Measurements from ENCODE around the gene DHRS3.

Gene DHRS3

DNA sequence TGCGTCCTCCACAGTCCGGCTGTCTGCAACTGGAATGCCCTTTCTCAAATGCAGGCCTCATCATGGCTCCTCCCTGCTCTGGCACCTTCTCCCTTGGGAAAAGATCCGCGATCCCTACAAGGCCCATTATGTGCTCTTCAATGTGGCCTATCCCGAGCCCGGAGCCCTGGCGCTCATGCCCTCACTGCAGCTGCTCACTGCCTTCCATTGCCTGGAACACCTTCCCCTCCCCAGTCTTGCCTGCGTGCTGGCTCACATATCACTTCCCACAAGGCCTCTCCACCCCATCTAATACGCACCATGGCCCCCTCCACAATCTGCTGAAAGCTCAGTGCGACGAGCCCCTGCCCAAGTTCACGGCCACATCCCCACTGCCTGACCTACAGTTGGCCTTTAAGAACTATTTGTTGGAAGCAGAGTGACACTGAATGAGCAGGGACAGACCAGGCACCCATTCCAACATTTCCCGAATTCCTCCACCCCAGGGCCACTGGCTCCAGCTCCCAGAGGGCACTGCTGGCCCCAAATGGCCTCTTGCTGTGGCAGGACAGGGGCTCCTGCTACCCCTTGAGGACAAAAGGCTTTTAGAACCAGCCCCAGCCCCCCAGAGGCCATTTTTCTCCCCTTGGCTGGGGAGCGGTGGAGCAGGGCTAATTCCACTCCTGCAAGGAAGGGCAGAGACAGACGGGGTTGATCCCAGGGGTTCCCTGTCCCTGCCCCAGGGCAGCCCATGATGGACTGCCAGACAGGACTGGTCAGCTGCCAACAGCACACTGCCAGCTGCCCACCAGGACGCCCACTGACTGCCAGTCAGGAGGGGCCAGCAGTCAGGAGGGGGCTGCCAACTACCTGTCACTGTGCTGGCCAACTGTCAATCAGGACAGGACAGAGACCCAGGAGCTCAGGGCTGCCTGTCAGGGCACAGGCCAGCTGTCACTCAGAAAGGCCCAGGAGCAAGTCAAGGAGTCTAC lies 64.8 kb downstream of the DHRS3 start:
- no peak for DNase-seq

- DNase-seq = no peak
Observed at GRCh38 chr1:12552111-12552888, 65.7 kb downstream of the DHRS3 start.

GRCh38 chr1:12551584-12551983 lies 66.4 kb downstream of the DHRS3 start:
- DNase-seq = no peak

DNA sequence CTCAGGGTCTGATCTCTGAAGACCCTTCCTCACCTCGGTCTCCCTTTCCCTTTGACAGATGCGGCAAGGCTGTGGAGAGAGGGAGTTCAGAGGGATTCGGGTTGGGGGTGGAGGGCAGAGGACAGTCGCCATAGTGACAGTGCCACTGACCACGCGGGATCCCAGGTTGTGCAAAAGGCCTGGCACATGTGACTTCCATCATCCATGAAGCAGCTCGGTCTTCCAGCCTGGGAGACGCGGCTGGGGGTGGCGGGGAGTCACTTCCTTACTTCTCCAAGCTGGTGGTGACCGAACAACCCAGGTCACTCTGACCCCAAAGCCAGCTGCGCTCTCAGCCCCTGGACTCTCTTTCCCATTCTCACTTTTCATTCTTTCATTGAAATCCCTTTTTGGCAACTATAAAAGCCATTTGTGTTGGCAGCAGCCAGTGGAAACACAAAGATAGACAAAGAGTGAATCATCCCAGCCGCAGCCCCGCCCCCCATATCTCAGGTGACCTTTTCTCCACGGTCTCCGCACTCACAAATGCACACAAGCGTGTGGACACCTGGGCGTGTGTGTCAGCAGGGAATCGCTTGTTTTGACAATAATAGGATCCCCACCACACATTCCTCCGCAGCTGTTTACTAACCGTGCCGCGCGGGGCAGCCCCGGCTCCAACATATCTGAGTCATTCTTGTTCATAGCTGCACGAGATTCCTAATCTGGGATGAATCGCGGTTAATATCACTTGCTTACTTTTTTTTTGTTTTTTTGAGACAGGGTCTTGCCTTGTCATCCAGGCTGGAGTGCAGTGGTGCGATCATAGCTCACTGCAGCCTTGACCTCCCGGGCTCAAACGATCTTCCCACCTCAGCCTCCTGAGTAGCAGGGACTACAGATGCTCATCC lies 68.3 kb downstream of the DHRS3 start:
- no peak for DNase-seq

- DNase-seq = no peak
Observed at GRCh38 chr1:12548973-12549459, 69.0 kb downstream of the DHRS3 start.

DNA sequence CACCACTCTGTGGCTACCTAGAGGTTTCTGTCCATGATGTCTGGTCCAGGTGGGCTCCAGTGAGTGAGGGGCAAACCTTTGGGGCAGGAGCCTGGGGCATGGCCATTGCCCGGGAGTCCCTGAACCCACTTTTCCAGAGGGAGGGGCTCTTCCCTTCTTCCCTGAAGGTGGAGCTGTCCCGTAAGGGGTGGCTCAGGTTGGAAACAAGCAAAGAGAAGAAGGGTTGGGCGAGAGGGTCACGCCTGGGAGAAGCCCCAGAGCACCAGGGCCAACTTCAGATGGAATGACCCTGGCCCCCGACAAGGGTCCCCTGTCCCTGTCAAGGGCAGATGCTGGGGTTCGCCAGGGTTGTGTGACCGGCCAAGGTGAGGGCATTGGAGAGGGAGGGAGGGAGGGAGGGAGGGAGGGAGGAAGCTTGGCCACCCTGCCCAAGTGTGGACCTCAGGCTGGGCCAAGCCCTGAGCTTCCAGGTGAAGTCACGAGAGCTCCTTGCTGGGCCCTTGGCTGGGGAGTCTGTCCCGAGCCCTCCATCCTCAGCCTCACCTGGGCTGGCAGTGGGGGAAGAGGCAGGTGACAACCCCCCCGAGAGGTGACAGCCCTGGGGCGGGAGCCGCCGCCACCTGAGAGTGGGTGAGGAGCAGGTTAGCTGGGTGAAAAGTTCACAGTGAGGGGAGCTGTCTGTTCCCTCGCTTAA lies 69.6 kb downstream of the DHRS3 start:
- DNase-seq = no peak

DNA sequence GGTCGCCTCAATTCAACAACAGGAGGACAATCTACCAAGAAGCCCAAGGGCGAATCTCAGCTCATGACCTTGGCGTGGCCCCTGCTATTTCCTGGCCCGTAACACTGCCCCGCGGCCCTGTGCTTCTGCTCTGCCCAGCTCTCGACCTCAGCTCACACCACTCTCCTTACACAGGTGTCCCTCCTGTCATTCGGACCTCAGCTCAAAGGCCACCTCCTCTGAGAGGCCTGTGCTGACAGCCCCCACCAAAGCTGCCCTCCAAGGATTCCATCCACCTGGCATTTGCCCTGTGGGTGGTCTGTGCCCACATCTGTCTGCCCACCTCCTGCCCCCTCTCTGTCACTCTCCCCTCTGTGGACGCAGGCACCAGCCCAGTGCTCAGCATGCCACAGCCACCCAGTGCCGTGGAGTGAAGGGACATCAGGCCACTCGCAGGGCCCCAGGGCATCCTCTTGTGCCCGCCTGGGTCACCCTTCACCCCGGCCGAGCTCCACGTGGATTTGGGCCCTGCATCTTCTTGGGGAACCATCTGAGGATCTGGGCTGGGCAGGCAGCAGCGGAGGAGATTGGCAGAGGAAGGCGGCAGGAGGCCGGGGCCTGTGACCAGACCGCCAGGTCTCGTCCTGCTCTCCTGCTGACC lies 70.3 kb downstream of the DHRS3 start:
- DNase-seq = no peak

- DNase-seq = no peak
Observed at GRCh38 chr1:12546771-12547585, 71.0 kb downstream of the DHRS3 start.

- DNase-seq = no peak
Observed at GRCh38 chr1:12544992-12545391, 73.0 kb downstream of the DHRS3 start.

DNA sequence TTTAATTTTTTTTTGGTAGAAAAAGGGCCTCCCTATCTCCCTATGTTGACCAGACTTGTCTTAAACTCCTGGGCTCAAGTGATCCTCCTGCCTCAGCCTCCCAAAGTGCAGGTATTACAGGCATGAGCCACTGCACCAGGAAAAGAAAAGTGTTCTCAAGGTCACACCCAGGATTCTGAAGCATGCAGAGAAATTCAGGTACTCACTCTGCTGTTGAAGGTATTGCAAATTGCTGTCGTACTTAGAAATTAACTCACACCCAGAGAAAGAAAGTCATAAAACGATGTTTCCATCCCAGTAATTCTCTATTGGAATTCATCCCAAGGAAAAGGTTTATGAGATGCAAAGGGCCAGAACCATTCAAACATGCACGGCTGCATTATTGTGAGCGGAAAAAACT lies 73.7 kb downstream of the DHRS3 start:
- DNase-seq = no peak

DNA sequence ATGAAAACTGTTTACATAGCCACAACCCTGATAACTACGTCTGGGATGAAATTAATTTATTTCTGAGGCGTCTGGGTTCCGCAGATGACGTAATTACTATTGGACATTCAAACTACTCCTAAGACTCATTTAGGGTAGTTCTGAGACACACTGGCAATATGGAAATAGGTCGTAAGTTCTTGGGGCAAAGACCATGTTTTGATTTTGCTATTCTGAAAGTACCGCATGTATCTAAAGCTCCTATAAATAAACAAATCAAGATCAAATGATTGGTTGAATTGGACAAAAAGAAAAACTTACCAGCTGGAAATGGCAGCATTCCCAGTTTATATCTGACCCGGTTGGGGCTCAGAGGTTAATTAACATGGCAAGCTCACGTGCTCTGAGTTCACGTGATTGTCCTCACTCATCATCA lies 74.3 kb downstream of the DHRS3 start:
- no peak for DNase-seq

DNA sequence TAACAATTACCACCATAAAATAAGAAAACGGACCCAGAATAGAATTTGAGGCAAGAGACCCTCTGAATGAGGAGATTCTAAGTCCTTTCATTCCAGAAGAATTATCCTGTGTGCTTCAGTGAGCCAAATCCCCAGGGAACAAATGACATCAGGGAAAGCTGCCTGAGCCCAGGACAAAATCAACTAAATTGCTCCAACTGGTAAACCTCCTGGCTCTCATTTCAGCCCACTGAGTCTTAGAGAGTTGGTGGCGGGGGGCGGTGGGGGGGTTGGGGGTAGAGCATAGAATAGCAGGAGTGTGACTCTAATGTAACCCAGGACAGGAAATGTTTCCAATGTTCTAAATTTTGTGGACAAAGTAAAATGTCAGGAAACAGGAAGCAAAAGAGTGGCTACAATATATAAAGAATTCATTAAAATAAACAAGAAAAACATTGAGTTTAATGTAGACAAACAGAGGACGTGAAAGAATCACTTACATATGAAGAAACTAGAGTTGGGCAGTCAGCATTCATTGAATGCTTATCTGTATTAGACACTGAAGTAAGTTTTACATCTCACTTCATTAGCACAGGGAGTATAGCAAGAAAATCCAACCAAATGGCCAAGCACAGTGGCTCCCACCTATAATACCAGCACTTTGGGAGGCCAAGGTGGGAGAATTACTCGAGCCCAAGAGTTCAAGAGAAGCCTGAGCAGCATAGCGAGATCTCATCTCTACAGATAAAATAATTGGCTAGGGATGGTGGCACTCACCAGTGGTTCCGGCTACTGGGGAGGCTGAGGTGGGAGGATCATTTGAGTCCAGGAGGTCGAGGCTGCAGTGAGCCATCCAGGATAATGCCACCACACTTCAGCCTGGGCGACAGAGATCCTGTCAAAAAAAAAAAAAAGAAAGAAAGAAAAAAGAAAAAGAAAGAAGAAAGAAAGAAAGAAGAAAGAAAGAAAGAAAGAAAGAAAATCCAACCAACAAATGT lies 75.1 kb downstream of the DHRS3 start:
- DNase-seq = no peak

DNA sequence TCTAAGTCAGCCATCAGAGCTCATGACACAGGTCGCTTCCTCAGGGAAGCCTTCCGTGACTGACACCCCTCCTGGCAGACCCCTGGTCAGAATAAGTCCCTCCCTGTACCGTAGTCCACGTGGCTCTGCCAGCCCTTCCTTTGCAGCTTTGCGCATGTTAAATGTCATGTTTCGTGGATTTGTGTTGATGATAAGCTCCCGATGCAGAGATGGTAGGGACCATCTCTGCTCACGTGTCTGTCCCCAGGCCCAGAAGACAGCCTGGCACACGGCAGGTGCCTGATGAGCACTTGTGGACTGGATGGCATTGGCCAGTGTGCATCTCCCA lies 75.9 kb downstream of the DHRS3 start:
- no peak for DNase-seq

DNA sequence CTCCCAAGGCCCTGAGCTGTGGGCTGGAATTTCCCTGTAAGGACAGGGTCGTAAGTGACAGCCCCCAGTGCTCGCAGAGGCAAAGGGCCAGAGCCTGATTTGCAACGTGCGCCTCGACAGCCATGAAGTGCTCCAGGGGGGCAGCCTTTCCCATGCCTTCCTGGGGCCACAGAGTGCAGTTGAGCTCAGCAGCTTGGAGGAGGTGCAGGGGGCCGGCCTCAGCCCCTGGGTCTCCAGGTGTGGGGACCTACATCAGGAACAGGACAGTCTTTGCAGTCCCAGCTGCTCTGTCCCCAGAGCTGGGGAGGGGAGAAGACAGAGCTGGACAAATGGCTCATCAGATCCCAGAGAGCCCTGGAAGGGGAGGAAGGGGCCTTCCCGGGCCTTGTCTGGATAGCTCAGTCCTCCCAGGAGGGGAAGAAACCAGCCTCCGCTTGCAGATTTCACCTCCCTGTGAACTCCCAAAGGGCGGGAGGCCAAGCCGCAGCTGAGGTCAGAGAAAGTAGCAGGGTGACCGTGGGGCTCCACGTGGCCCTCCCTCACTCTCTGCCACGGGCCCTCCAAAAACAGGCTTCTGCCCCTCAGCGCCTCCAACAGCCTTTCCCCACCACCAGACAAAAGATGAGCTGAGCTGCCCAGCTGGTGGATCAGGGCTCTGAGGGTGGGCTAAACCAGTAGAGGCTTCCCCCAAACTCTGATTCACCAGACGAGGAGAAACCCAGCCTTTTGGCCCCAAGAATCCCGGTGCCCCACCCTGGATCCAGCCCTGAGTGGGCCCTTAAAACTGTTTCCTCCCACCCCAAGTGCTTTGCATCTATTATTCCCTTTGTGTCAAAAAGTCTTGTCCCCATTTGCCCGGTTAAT lies 76.5 kb downstream of the DHRS3 start:
- DNase-seq = no peak

GRCh38 chr1:12540580-12541273 lies 77.3 kb downstream of the DHRS3 start:
- DNase-seq = no peak

DNA sequence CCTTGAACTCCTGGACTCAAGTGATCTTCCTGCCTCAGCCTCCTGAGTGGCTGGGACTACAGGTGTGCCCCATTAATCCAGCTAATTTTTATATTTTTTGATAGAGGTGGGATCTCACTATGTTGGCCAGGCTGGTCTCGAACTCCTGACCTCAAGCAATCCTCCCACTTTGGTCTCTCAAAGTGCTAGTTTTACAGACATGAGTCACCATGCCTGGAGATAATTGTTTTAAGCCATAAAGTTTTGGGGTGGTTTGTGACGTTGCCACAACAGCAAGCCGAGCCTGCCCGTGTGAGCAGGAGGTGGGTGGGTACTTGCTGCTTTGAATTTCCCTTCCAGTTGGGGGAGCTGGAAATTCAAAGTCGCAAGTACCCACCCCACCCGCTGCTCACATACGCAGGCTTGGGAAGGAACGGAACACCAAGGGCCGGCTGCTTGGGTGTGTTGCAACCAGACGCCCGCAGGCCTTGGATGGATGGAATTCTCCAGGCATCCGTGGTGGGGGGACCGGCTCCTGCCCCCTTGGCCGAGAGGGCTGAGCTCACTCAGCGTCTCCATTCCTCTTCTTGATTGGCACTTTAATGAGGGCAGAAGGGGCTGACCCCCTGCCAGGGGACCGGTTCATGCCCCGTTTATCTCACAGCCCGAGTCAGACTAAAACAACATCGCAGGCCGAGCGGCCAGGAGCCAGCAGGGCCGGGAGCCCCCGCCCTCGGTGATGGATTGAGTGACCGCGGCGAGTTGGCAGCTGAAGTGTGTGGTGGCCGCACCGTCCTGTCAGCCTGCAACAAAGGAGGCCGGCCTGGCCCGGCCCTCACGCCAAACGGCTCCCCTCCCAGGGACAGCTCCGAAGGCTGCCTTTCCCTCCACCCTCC lies 78.1 kb downstream of the DHRS3 start:
- DNase-seq = no peak

- no peak for DNase-seq
Observed at GRCh38 chr1:12539320-12539704, 78.7 kb downstream of the DHRS3 start.
